Glutamatergic neuron (in vitro differentiated cells): Measurements from ENCODE around the gene HDAC4. TPM values are rescaled to one million over a fixed set of nuclear protein-coding genes. Genes with fewer than 3 reads are reported as not detected.

Experiments used
- DNase-seq: peaks from one replicate; pipeline ENCODE4 v3.0.0; 2022
- H3K27ac Mint-ChIP-seq: one replicate; pipeline ENCODE4 v1.8.0; 2020; ENCODE audit warnings: mild to moderate bottlenecking, mixed read lengths, inconsistent platforms; ENCODE audit not compliant: unreplicated experiment
- H3K27me3 Mint-ChIP-seq: one replicate; pipeline ENCODE4 v1.8.0; 2020; ENCODE audit warnings: mild to moderate bottlenecking, moderate library complexity, mixed read lengths, inconsistent platforms; ENCODE audit not compliant: unreplicated experiment
- H3K36me3 Mint-ChIP-seq: one replicate; pipeline ENCODE4 v1.8.0; 2020; ENCODE audit warnings: mild to moderate bottlenecking, mixed read lengths, inconsistent platforms; ENCODE audit not compliant: unreplicated experiment
- H3K4me1 Mint-ChIP-seq: one replicate; pipeline ENCODE4 v1.8.0; 2020; ENCODE audit warnings: mild to moderate bottlenecking, low read depth, mixed read lengths, inconsistent platforms; ENCODE audit not compliant: unreplicated experiment
- H3K4me3 Mint-ChIP-seq: one replicate; pipeline ENCODE4 v1.8.0; 2020; ENCODE audit warnings: mild to moderate bottlenecking, mixed read lengths, inconsistent platforms; ENCODE audit not compliant: unreplicated experiment
- H3K9me3 Mint-ChIP-seq: one replicate; pipeline ENCODE4 v1.8.0; 2020; ENCODE audit warnings: mild to moderate bottlenecking, moderate library complexity, mixed read lengths, inconsistent platforms; ENCODE audit not compliant: unreplicated experiment
- CTCF ChIP-seq: fragments of 200-600 bp; sonication (generic); IDR thresholded peaks from one replicate; pipeline ENCODE4 v1.5.0; 2021; ENCODE audit not compliant: partially characterized antibody, unreplicated experiment
- total RNA-seq: library from RNA; stranded (reverse); fragmentation: NEBNext Ultra II Directional; extraction: Animal tissue kit (Norgen Biotek cat#: 25700); gene quantifications from one replicate; pipeline ENCODE4 v1.2.1, GENCODE V29; 2021; ENCODE audit not compliant: unreplicated experiment

The HDAC4 gene
- total RNA-seq, 1 donor from 2014 or later = 90.6 TPM

DNA sequence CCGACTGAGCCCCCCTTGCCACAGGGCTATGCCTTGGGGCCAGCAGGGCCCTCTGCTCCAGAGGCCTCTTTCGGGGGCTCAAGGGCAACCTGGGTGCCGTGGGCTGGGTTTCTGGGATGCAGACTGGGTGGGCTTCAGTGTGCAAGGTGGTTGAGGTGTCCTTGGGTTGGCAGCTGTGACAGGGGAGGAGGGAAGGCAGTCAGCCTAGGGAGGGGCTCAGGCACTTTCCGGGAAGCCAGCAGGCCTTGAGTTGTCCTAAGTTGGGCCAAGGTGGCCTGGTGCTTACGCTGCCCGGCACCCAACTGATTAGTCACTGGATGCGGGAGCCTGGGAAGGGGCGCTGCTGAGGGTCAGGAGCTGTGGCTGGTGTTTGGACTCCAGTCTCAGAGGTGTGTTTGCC, 353.4 kb downstream of the HDAC4 start:
- peaks cover 17% of the 10 kb centered on the region for H3K36me3 Mint-ChIP-seq
- H3K4me3 Mint-ChIP-seq = no peak overlapping the region
- peaks cover 11% of the 10 kb centered on the region for H3K27me3 Mint-ChIP-seq
- peaks cover 7% of the 10 kb centered on the region for H3K9me3 Mint-ChIP-seq
- no peak for TF ChIP-seq CTCF
- no peak overlapping the region for H3K27ac Mint-ChIP-seq
- peaks cover 3% of the 10 kb centered on the region for H3K4me1 Mint-ChIP-seq
- no peak for DNase-seq

- Mint-ChIP-seq H3K4me3 (no peak overlapping the region), H3K9me3 (peaks cover 9% of the 10 kb centered on the region), H3K27me3 (peaks cover 11% of the 10 kb centered on the region), H3K4me1 (peaks cover 3% of the 10 kb centered on the region), H3K36me3 (peaks cover 17% of the 10 kb centered on the region), H3K27ac (no peak overlapping the region)
- no peak for TF ChIP-seq CTCF
- no peak for DNase-seq
Measured at GRCh38 chr2:239046822-239047221, 354.0 kb downstream of the HDAC4 start.

GRCh38 chr2:239044336-239044735, 356.5 kb downstream of the HDAC4 start:
- no peak for TF ChIP-seq CTCF
- Mint-ChIP-seq H3K9me3 (peaks cover 11% of the 10 kb centered on the region), H3K27ac (no peak overlapping the region)

GRCh38 chr2:239043326-239043725, 357.5 kb downstream of the HDAC4 start:
- H3K36me3 Mint-ChIP-seq = peaks cover 20% of the 10 kb centered on the region
- no peak overlapping the region for H3K4me3 Mint-ChIP-seq
- no peak for TF ChIP-seq CTCF
- no peak overlapping the region for H3K27ac Mint-ChIP-seq
- no peak for DNase-seq
- H3K9me3 Mint-ChIP-seq = peaks cover 14% of the 10 kb centered on the region
- peaks cover 3% of the 10 kb centered on the region for H3K4me1 Mint-ChIP-seq
- H3K27me3 Mint-ChIP-seq = peaks cover 11% of the 10 kb centered on the region

More at GRCh38 chr2:239044336-239044735, 356.5 kb downstream of the HDAC4 start:
- Mint-ChIP-seq H3K4me1 (peaks cover 3% of the 10 kb centered on the region), H3K4me3 (no peak overlapping the region), H3K27me3 (peaks cover 11% of the 10 kb centered on the region), H3K36me3 (peaks cover 17% of the 10 kb centered on the region)
- DNase-seq = no peak

DNA sequence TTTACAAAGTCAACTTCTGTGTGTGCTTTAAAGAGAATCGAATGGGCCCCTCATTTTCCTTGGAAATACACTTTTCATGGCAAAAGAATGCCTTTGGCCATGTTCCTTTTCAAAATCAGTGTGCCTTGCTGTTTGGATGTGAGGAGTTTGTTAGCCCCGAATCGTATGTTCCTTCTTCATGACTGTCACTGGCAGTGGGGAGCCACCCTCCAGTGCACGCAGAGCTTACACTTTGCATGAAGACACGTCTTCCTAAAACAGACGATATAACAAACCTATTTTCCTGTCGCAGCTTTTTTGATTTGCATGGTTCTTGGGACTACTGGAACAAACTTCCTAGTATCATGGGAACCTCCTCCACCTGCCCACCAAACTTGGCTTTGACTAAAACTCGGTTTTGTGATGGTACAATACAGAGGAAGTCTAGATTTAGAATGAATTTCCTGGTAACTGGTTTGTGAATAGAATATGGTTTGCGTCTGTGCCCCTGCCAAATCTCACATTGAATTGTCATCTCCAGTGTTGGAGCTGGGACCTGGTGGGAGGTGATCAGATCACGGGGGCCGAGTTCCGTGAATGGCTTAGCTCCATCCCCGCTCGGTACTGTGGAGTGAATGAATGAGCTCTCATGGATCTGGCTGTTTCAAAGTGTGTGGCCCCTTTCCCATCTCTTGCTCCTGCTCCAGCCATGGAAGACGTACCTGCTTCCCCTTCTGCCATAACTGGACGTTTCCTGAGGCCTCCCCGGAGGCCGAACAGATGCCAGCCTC, 358.1 kb downstream of the HDAC4 start:
- Mint-ChIP-seq H3K4me3 (no peak overlapping the region), H3K36me3 (peaks cover 14% of the 10 kb centered on the region), H3K27me3 (peaks cover 7% of the 10 kb centered on the region), H3K4me1 (peaks cover 3% of the 10 kb centered on the region), H3K27ac (peak overlapping the region; percentile 48), H3K9me3 (peaks cover 14% of the 10 kb centered on the region)
- TF ChIP-seq CTCF = no peak
- DNase-seq = no peak
